Activated gamma-delta T cell (primary cell): ENCODE measurements around the gene GLIS1.

Experiments
- DNase-seq: peaks from one replicate; lab custom pipeline; 2025; lab: John Stamatoyannopoulos, UW

GLIS1 gene

GRCh38 chr1:53678938-53679825 is 59.8 kb downstream of the GLIS1 start:
- DNase-seq, result no peak

GRCh38 chr1:53678507-53678906 is 60.5 kb downstream of the GLIS1 start:
- DNase-seq, result no peak

- DNase-seq, result no peak
Observed at GRCh38 chr1:53678046-53678445, 60.9 kb downstream of the GLIS1 start.

GRCh38 chr1:53677486-53677885 is 61.5 kb downstream of the GLIS1 start:
- DNase-seq, result no peak

- DNase-seq, result no peak
Observed at GRCh38 chr1:53672785-53673184, 66.2 kb downstream of the GLIS1 start.

GRCh38 chr1:53672243-53672642 is 66.7 kb downstream of the GLIS1 start:
- no peak for DNase-seq

GRCh38 chr1:53669621-53670191 is 69.3 kb downstream of the GLIS1 start:
- DNase-seq, result no peak

- no peak for DNase-seq
Observed at GRCh38 chr1:53666566-53666965, 72.4 kb downstream of the GLIS1 start.

- no peak for DNase-seq
Observed at GRCh38 chr1:53665996-53666395, 73.0 kb downstream of the GLIS1 start.

GRCh38 chr1:53663529-53664300 is 75.2 kb downstream of the GLIS1 start:
- DNase-seq, result no peak

GRCh38 chr1:53662951-53663350 is 76.0 kb downstream of the GLIS1 start:
- DNase-seq, result no peak

- no peak for DNase-seq
Observed at GRCh38 chr1:53662169-53662568, 76.8 kb downstream of the GLIS1 start.

GRCh38 chr1:53661496-53661895 is 77.5 kb downstream of the GLIS1 start:
- DNase-seq, result no peak

- no peak for DNase-seq
Observed at GRCh38 chr1:53660666-53661065, 78.3 kb downstream of the GLIS1 start.

- no peak for DNase-seq
Observed at GRCh38 chr1:53659436-53659835, 79.5 kb downstream of the GLIS1 start.

- no peak for DNase-seq
Observed at GRCh38 chr1:53658489-53659230, 80.3 kb downstream of the GLIS1 start.

GRCh38 chr1:53657891-53658396 is 81.0 kb downstream of the GLIS1 start:
- DNase-seq, result no peak

GRCh38 chr1:53657531-53657805 is 81.5 kb downstream of the GLIS1 start:
- no peak for DNase-seq

- DNase-seq, result no peak
Observed at GRCh38 chr1:53656747-53657530, 82.0 kb downstream of the GLIS1 start.

GRCh38 chr1:53655931-53656746 is 82.8 kb downstream of the GLIS1 start:
- DNase-seq, result no peak
